ENCODE results near the gene PHF24. TPM values are rescaled to one million over a fixed set of nuclear protein-coding genes. Genes with fewer than 3 reads are reported as not detected.

PHF24 gene
- total and polyA plus RNA-seq, 2 of the 13 experiments (the other 11 are each of a cell fraction or from before 2014, with no cell fraction given) = 0.05 TPM; not detected in 1

DNA sequence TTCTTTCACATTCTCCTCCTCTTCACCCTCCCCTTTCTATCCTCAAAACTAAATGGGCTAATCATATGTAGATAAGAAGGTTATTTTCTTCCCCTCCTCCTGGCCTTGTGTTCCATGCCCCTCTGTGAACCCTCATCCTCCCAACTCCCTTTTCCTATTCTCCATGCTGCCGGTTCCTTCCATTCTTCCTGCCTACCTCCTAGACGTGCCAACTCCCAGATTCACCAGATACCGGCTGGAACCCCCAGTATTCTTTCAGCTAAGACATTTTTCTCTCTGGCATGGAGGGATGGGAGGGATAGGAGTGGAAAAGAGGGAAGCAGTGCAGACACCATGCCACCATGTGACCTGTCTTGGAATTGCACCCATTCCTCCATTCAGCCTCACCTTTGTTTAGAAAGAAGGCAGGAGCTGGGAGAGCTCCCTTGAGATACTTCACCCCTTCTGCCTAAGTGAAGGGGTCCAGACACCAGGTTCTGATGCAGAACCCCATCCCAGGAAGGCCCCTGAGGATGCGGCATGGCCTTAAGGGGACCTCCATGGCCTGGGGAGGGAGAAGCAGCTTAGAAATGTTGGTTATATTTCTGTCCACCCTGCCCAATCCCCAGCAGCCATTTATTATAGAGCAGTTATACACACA is 36.3 kb downstream of the PHF24 start (continued):
- TF ChIP-seq CREB1 (IDR thresholded peaks at IDR 0.05) (no peak), CREB1 (CRISPR knock-in tag; IDR thresholded peaks at IDR 0.05) (no peak)

DNA sequence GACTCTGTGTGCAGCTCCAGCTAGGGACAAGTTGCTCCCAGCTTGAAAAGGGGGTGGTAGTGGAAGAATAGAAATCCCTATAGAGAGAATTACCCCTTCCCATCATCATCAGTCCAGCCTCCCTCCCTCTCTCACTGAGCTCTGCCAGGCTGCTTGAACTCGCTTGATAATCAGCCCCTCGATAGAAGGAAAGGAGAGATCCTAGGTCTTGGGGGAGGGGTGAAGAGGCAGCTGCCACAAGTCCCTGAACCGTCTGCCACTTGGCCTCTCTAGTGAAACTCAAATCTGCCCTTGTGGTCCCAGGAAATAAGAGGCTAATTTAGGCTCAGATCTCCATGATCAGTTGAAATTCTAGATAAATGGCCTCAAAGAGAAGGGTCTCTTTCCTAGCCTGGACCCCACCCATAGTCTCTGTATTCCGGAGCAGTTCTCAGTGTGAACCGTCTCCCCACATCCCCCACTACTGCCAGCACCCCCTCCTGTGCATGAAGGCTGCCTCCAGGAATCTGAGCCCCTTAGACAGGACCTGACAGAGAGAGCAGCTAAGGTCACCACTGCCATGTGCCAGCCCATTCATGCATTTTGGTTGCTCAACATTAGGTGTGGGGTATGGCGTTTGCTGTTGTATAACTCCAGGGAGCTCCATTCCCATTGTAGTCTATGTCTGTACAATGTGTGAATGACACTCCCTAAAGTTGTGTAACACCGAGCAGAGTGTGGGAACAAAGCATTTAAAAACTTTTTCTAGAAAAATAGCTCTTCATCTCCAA is 37.0 kb downstream of the PHF24 start:
- POLR2A ChIA-PET = interaction anchor here (1.2 kb wide), 1 partner anchor 77 kb away, joined by 3 read pairs; no protein-coding TSS in a partner anchor
- Histone ChIP-seq H3K4me2 (ENCODE audit: low read depth, low read length) (peak overlapping the region; percentile 23; the same call in 1 of the 2 replicates), H3K9me3 (ENCODE audit: low read length) (no peaks in the 10 kb centered on the region), H3K79me2 (ENCODE audit: insufficient read depth, low read length) (no peaks in the 10 kb centered on the region), H3K4me1 (ENCODE audit: insufficient read depth, low read length) (peaks cover 39% of the 10 kb centered on the region), H3K27me3 (ENCODE audit: control insufficient read depth in 1 of 2, insufficient read depth in 2 of 2, low read length in 2 of 2) (no peaks in the 10 kb centered on the region; a peak in 1 of 5 replicates), H3K4me3 (replicated peaks in 1 of 3; ENCODE audit: insufficient read depth in 1 of 3, low read depth in 2 of 3, low read length in 3 of 3) (no peak overlapping the region), H3K36me3 (replicated peaks in 1 of 2; ENCODE audit: control insufficient read depth in 1 of 2, insufficient read depth in 2 of 2, low read length in 2 of 2) (no peaks in the 10 kb centered on the region), H2AFZ (ENCODE audit: low read length) (no peak overlapping the region), H3K27ac (ENCODE audit: extremely low read length, insufficient read depth, low read length) (no peak overlapping the region), H3K9ac (ENCODE audit: insufficient read depth, low read depth, low read length) (no peak overlapping the region), H4K20me1 (ENCODE audit: insufficient read depth, low read length) (no peaks in the 10 kb centered on the region)
- peak; percentile 15; the same call in 2 of the 3 replicates for ATAC-seq
- no TSS peak for BruUV-seq (replicated peaks)
- in situ Hi-C loops (cut with HindIII; ENCODE audit: extremely low pct_ligation_motif_present, low pct_unique_long_range_greater_than_20kb) (no loop called here), intact Hi-C loops (cut with micrococcal nuclease; ENCODE audit: unreplicated experiment) (loop anchor here (1.0 kb wide), 1 partner anchor 96 kb away; no protein-coding TSS in a partner anchor)
- peak; percentile 43 for DNase-seq (ENCODE audit: low spot score)
- peak; percentile 26 for FAIRE-seq
- CTCF ChIA-PET (ENCODE audit: low intra/inter-chr PET ratio, low total read pairs) = interaction anchor here (1.4 to 1.5 kb wide), 2 partner anchors 94 to 95 kb away, joined by 3 to 10 read pairs; no protein-coding TSS in a partner anchor
- 41% methylated on average over 5 of the region's 7 CpGs for WGBS (ENCODE audit: low lambda C conversion rate)
- TF ChIP-seq CEBPG (CRISPR knock-in tag; IDR thresholded peaks at IDR 0.05) (peak; percentile 64), TRAFD1 (CRISPR knock-in tag; IDR thresholded peaks at IDR 0.05; ENCODE audit: borderline replicate concordance) (no peak), EEA1 (CRISPR knock-in tag; IDR thresholded peaks at IDR 0.05; ENCODE audit: borderline replicate concordance) (no peak), ZNF44 (CRISPR knock-in tag; IDR thresholded peaks at IDR 0.05) (no peak), SOX13 (IDR thresholded peaks at IDR 0.05) (no peak), SOX13 (CRISPR knock-in tag; conservative IDR thresholded peaks at IDR 0.05 in 1 of 2, IDR thresholded peaks at IDR 0.05 in 1 of 2) (peak in 1 of 2 experiments; percentile 47; a peak in 1 of 4 replicates), ZNF337 (CRISPR knock-in tag; IDR thresholded peaks at IDR 0.05; ENCODE audit: borderline replicate concordance, low read depth) (no peak), RFX5 (IDR thresholded peaks at IDR 0.05; ENCODE audit: low read depth, low read length) (no peak), TCF12 (IDR thresholded peaks at IDR 0.05) (no peak), TCF12 (CRISPR knock-in tag; IDR thresholded peaks at IDR 0.05) (no peak), SSRP1 (CRISPR knock-in tag; IDR thresholded peaks at IDR 0.05) (no peak), MIER2 (CRISPR knock-in tag; IDR thresholded peaks at IDR 0.05) (no peak), ZNF652 (CRISPR knock-in tag; IDR thresholded peaks at IDR 0.05; ENCODE audit: borderline replicate concordance, low read depth) (no peak), SCMH1 (CRISPR knock-in tag; IDR thresholded peaks at IDR 0.05; ENCODE audit: borderline replicate concordance) (no peak), ELF4 (CRISPR knock-in tag; IDR thresholded peaks at IDR 0.05; ENCODE audit: borderline replicate concordance) (no peak)
- TF ChIP-seq, protein P1, sequence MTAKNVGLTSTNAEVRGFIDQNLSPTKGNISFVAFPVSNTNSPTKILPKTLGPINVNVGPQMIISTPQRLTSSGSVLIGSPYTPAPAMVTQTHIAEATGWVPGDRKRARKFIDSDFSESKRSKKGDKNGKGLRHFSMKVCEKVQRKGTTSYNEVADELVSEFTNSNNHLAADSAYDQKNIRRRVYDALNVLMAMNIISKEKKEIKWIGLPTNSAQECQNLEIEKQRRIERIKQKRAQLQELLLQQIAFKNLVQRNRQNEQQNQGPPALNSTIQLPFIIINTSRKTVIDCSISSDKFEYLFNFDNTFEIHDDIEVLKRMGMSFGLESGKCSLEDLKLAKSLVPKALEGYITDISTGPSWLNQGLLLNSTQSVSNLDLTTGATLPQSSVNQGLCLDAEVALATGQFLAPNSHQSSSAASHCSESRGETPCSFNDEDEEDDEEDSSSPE (CRISPR knock-in tag; IDR thresholded peaks at IDR 0.05) = no peak
- TF ChIP-seq, protein P2, sequence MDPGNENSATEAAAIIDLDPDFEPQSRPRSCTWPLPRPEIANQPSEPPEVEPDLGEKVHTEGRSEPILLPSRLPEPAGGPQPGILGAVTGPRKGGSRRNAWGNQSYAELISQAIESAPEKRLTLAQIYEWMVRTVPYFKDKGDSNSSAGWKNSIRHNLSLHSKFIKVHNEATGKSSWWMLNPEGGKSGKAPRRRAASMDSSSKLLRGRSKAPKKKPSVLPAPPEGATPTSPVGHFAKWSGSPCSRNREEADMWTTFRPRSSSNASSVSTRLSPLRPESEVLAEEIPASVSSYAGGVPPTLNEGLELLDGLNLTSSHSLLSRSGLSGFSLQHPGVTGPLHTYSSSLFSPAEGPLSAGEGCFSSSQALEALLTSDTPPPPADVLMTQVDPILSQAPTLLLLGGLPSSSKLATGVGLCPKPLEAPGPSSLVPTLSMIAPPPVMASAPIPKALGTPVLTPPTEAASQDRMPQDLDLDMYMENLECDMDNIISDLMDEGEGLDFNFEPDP (CRISPR knock-in tag; conservative IDR thresholded peaks at IDR 0.05) = no peak
